HEK293 (cell line): Measurements from ENCODE around the gene USP32.

Source experiments
- CTCF ChIA-PET: fragments of 350-600 bp; formaldehyde crosslinking; extraction: SDS; loops from one replicate; lab custom pipeline; 2021; ENCODE audit warnings: antibody characterized with exemption; lab: Yijun Ruan, JAX
- POLR2A ChIA-PET: fragments of 300-600 bp; formaldehyde crosslinking; extraction: SDS; loops from one replicate; lab custom pipeline; 2020; ENCODE audit warnings: antibody characterized with exemption, inconsistent platforms; lab: Yijun Ruan, JAX
- H3K27ac ChIP-seq: fragments of 200-500 bp; sonication (Bioruptor generic); 2 replicates; pipeline ENCODE4 v1.5.1; 2014; ENCODE audit warnings: low read depth, low read length, control low read depth, inconsistent platforms; ENCODE audit errors: extremely low read depth
- H3K36me3 ChIP-seq, 2 experiments: fragments of 200-500 bp in 1 of 2; sonication (Bioruptor generic) in 1 of 2; 1 replicate in 1 of 2; 2 replicates in 1 of 2; pipeline ENCODE4 v1.5.1; 2014 to 2017; ENCODE audit warnings: inconsistent platforms in 2 of 2, low read length in 2 of 2; ENCODE audit not compliant: control insufficient read depth in 2 of 2, insufficient read depth in 1 of 2
- H3K4me1 ChIP-seq: fragments of 200-500 bp; sonication (Bioruptor generic); 2 replicates; pipeline ENCODE4 v1.5.1; 2014; ENCODE audit warnings: mild to moderate bottlenecking, low read length, inconsistent platforms; ENCODE audit not compliant: control insufficient read depth, insufficient read depth
- H3K4me3 ChIP-seq: 2 replicates; pipeline ENCODE4 v1.5.1; 2011; ENCODE audit warnings: low read depth, mild to moderate bottlenecking, control low read depth, low read length, moderate library complexity
- H3K9me3 ChIP-seq: fragments of 200-500 bp; sonication (Bioruptor generic); 2 replicates; pipeline ENCODE4 v1.5.1; 2014; ENCODE audit warnings: low read depth, low read length, inconsistent platforms; ENCODE audit not compliant: control insufficient read depth, insufficient read depth
- SP2 ChIP-seq: fragments of 450-650 bp; formaldehyde crosslinking; IDR thresholded peaks from 2 replicates; pipeline ENCODE4 v1.5.1; 2016; ENCODE audit warnings: missing biosample characterization, missing genetic modification characterization
- SP7 ChIP-seq: fragments of 450-650 bp; formaldehyde crosslinking; IDR thresholded peaks from 2 replicates; pipeline ENCODE4 v1.5.1; 2016; ENCODE audit warnings: missing biosample characterization, missing genetic modification characterization
- YY2 ChIP-seq: fragments of 450-650 bp; formaldehyde crosslinking; IDR thresholded peaks from 2 replicates; pipeline ENCODE4 v1.5.1; 2016; ENCODE audit warnings: missing biosample characterization, missing genetic modification characterization
- ZFP37 ChIP-seq: fragments of 450-650 bp; formaldehyde crosslinking; IDR thresholded peaks from 2 replicates; pipeline ENCODE4 v1.5.1; 2016; ENCODE audit warnings: missing biosample characterization, missing genetic modification characterization
- ZNF10 ChIP-seq: fragments of 450-650 bp; formaldehyde crosslinking; IDR thresholded peaks from 2 replicates; pipeline ENCODE4 v1.5.1; 2017; ENCODE audit warnings: missing biosample characterization, missing genetic modification characterization
- ZNF2 ChIP-seq: fragments of 450-650 bp; formaldehyde crosslinking; IDR thresholded peaks from 2 replicates; pipeline ENCODE4 v1.5.1; 2016; ENCODE audit warnings: missing biosample characterization, missing genetic modification characterization
- ZNF335 ChIP-seq: fragments of 450-650 bp; formaldehyde crosslinking; conservative IDR thresholded peaks from 2 replicates; pipeline ENCODE4 v1.5.1; 2016; ENCODE audit warnings: missing biosample characterization, missing genetic modification characterization
- ZNF37A ChIP-seq: fragments of 450-650 bp; IDR thresholded peaks from 2 replicates; pipeline ENCODE4 v1.5.1; 2018; ENCODE audit warnings: missing biosample characterization, missing genetic modification characterization
- ZNF501 ChIP-seq: fragments of 450-650 bp; formaldehyde crosslinking; IDR thresholded peaks from 2 replicates; pipeline ENCODE4 v1.5.1; 2016; ENCODE audit warnings: missing biosample characterization, missing genetic modification characterization
- ZNF629 ChIP-seq: fragments of 450-650 bp; formaldehyde crosslinking; IDR thresholded peaks from 2 replicates; pipeline ENCODE4 v1.5.1; 2017; ENCODE audit warnings: missing biosample characterization, missing genetic modification characterization
- ZSCAN23 ChIP-seq: fragments of 450-650 bp; formaldehyde crosslinking; IDR thresholded peaks from 2 replicates; pipeline ENCODE4 v1.5.1; 2016; ENCODE audit warnings: missing biosample characterization, missing genetic modification characterization
- TF ChIP-seq, protein P1 (sequence below): fragments of 450-650 bp; formaldehyde crosslinking; IDR thresholded peaks from 2 replicates; pipeline ENCODE4 v1.5.1; 2017; ENCODE audit warnings: missing biosample characterization, missing genetic modification characterization
- TF ChIP-seq, protein P2 (sequence below): fragments of 450-650 bp; formaldehyde crosslinking; IDR thresholded peaks from 2 replicates; pipeline ENCODE4 v1.5.1; 2017; ENCODE audit warnings: missing biosample characterization, missing genetic modification characterization
- TF ChIP-seq, protein P3 (sequence below): fragments of 450-650 bp; formaldehyde crosslinking; IDR thresholded peaks from 2 replicates; pipeline ENCODE4 v1.5.1; 2016; ENCODE audit warnings: missing biosample characterization, missing genetic modification characterization, borderline replicate concordance
- TF ChIP-seq, protein P4 (sequence below): fragments of 450-650 bp; formaldehyde crosslinking; IDR thresholded peaks from 2 replicates; pipeline ENCODE4 v1.5.1; 2017; ENCODE audit warnings: missing biosample characterization, missing genetic modification characterization
- TF ChIP-seq, protein P5 (sequence below): fragments of 450-650 bp; formaldehyde crosslinking; IDR thresholded peaks from 2 replicates; pipeline ENCODE4 v1.5.1; 2016; ENCODE audit warnings: missing biosample characterization, missing genetic modification characterization

The USP32 gene

DNA sequence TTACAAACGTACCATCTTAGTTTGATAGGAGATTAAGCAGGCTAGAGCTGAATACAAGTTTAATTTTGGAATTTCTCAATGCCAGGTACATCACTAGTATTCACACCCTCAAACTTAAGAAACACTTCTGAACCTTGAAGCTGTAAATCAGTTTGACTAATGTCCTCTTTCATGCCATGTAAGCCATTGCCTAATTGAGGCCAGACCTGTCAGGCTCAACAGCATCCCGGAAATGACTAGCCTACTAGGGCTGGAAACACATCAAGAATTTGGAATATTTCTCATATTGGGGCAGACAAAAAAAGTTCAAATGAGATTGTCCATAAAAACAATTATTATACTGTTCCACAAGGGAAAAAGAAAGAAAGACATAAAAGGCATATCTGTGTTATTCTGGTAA lies 1.7 kb downstream of the USP32 start:
- Histone ChIP-seq H3K27ac (no peak overlapping the region), H3K36me3 (no peaks in the 10 kb centered on the region), H3K9me3 (no peaks in the 10 kb centered on the region), H3K4me3 (peak overlapping the region; percentile 88), H3K4me1 (peaks cover 14% of the 10 kb centered on the region)
- ChIA-PET CTCF (interaction anchor here (0.5 to 1.5 kb wide), 6 partner anchors 19 to 248 kb away, joined by 3 to 4 read pairs (median 3); no protein-coding TSS in a partner anchor), POLR2A (interaction anchor here (0.5 to 1.6 kb wide), 2 partner anchors 136 to 158 kb away, joined by 3 to 4 read pairs; partner anchors contain the start of gene APPBP2)
- TF ChIP-seq ZFP37 (tag by site-specific recombination) (no peak), ZNF10 (tag by site-specific recombination) (peak; percentile 24; the same call in 1 of the 2 replicates), ZNF501 (0 out of 2 replicates have a peak, but pooled peaks have one; percentile 17), ZNF629 (tag by site-specific recombination) (0 out of 2 replicates have a peak, but pooled peaks have one; percentile 26), ZNF2 (tag by site-specific recombination) (no peak), SP2 (tag by site-specific recombination) (peak; percentile 34; the same call in 1 of the 2 replicates), ZSCAN23 (tag by site-specific recombination) (no peak), YY2 (tag by site-specific recombination) (no peak), SP7 (0 out of 2 replicates have a peak, but pooled peaks have one; percentile 28)
- TF ChIP-seq, protein P1, sequence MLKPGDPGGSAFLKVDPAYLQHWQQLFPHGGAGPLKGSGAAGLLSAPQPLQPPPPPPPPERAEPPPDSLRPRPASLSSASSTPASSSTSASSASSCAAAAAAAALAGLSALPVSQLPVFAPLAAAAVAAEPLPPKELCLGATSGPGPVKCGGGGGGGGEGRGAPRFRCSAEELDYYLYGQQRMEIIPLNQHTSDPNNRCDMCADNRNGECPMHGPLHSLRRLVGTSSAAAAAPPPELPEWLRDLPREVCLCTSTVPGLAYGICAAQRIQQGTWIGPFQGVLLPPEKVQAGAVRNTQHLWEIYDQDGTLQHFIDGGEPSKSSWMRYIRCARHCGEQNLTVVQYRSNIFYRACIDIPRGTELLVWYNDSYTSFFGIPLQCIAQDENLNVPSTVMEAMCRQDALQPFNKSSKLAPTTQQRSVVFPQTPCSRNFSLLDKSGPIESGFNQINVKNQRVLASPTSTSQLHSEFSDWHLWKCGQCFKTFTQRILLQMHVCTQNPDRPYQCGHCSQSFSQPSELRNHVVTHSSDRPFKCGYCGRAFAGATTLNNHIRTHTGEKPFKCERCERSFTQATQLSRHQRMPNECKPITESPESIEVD (tag by site-specific recombination): peak; percentile 77
- TF ChIP-seq, protein P2, sequence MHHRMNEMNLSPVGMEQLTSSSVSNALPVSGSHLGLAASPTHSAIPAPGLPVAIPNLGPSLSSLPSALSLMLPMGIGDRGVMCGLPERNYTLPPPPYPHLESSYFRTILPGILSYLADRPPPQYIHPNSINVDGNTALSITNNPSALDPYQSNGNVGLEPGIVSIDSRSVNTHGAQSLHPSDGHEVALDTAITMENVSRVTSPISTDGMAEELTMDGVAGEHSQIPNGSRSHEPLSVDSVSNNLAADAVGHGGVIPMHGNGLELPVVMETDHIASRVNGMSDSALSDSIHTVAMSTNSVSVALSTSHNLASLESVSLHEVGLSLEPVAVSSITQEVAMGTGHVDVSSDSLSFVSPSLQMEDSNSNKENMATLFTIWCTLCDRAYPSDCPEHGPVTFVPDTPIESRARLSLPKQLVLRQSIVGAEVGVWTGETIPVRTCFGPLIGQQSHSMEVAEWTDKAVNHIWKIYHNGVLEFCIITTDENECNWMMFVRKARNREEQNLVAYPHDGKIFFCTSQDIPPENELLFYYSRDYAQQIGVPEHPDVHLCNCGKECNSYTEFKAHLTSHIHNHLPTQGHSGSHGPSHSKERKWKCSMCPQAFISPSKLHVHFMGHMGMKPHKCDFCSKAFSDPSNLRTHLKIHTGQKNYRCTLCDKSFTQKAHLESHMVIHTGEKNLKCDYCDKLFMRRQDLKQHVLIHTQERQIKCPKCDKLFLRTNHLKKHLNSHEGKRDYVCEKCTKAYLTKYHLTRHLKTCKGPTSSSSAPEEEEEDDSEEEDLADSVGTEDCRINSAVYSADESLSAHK (tag by site-specific recombination): no peak
- TF ChIP-seq, protein P3, sequence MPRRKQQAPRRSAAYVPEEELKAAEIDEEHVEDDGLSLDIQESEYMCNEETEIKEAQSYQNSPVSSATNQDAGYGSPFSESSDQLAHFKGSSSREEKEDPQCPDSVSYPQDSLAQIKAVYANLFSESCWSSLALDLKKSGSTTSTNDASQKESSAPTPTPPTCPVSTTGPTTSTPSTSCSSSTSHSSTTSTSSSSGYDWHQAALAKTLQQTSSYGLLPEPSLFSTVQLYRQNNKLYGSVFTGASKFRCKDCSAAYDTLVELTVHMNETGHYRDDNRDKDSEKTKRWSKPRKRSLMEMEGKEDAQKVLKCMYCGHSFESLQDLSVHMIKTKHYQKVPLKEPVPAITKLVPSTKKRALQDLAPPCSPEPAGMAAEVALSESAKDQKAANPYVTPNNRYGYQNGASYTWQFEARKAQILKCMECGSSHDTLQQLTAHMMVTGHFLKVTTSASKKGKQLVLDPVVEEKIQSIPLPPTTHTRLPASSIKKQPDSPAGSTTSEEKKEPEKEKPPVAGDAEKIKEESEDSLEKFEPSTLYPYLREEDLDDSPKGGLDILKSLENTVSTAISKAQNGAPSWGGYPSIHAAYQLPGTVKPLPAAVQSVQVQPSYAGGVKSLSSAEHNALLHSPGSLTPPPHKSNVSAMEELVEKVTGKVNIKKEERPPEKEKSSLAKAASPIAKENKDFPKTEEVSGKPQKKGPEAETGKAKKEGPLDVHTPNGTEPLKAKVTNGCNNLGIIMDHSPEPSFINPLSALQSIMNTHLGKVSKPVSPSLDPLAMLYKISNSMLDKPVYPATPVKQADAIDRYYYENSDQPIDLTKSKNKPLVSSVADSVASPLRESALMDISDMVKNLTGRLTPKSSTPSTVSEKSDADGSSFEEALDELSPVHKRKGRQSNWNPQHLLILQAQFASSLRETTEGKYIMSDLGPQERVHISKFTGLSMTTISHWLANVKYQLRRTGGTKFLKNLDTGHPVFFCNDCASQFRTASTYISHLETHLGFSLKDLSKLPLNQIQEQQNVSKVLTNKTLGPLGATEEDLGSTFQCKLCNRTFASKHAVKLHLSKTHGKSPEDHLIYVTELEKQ (tag by site-specific recombination): peak; percentile 71; the same call in 1 of the 2 replicates

DNA sequence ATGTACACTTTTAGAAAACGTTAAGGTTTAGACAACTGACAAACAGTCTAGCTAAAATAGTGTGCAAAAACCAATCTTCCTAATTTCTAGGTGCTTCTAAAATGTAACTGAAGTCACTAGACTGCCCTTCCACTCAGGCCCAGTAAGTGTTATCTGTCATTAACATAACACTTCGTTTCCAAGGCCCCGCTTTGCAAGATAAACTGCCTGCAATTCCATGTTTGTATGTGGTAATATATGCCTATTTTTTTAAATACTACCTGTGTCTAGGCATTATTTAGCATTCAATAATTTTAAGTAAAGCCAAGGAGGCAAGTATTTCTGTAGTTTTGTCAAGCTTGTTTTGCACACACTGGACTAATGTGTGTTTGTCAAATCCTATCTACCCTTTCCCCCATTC lies 3.2 kb downstream of the USP32 start:
- peaks cover 20% of the 10 kb centered on the region for H3K4me1 ChIP-seq
- CTCF ChIA-PET: interaction anchor here (0.6 to 1.5 kb wide), 2 partner anchors 38 to 222 kb away, joined by 3 to 4 read pairs; no protein-coding TSS in a partner anchor
- POLR2A ChIA-PET: interaction anchor here (0.6 to 0.8 kb wide), 2 partner anchors 157 to 254 kb away, joined by 3 to 4 read pairs; no protein-coding TSS in a partner anchor
- TF ChIP-seq, protein P4, sequence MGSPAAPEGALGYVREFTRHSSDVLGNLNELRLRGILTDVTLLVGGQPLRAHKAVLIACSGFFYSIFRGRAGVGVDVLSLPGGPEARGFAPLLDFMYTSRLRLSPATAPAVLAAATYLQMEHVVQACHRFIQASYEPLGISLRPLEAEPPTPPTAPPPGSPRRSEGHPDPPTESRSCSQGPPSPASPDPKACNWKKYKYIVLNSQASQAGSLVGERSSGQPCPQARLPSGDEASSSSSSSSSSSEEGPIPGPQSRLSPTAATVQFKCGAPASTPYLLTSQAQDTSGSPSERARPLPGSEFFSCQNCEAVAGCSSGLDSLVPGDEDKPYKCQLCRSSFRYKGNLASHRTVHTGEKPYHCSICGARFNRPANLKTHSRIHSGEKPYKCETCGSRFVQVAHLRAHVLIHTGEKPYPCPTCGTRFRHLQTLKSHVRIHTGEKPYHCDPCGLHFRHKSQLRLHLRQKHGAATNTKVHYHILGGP (tag by site-specific recombination): no peak
- TF ChIP-seq ZNF335 (tag by site-specific recombination) (peak; percentile 25), ZNF37A (tag by site-specific recombination) (no peak)
- TF ChIP-seq, protein P5, sequence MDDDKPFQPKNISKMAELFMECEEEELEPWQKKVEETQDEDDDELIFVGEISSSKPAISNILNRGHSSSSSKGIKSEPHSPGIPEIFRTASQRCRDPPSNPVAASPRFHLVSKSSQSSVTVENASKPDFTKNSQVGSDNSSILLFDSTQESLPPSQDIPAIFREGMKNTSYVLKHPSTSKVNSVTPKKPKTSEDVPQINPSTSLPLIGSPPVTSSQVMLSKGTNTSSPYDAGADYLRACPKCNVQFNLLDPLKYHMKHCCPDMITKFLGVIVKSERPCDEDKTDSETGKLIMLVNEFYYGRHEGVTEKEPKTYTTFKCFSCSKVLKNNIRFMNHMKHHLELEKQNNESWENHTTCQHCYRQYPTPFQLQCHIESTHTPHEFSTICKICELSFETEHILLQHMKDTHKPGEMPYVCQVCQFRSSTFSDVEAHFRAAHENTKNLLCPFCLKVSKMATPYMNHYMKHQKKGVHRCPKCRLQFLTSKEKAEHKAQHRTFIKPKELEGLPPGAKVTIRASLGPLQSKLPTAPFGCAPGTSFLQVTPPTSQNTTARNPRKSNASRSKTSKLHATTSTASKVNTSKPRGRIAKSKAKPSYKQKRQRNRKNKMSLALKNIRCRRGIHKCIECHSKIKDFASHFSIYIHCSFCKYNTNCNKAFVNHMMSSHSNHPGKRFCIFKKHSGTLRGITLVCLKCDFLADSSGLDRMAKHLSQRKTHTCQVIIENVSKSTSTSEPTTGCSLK (tag by site-specific recombination): no peak
- TF ChIP-seq, all 188 proteins: peak for 1
- H3K4me3 ChIP-seq: no peak overlapping the region
- H3K9me3 ChIP-seq: no peaks in the 10 kb centered on the region
- no peaks in the 10 kb centered on the region for H3K36me3 ChIP-seq
- no peak overlapping the region for H3K27ac ChIP-seq
